Measurements from ENCODE around the gene PPFIA3.

GRCh38 chr19:49168421-49168820, 49.1 kb downstream of the PPFIA3 start:
- TF ChIP-seq CTCF (IDR thresholded peaks at IDR 0.05; ENCODE audit: low read depth, low read length, missing input control) (no peak), TAF1 (conservative IDR thresholded peaks at IDR 0.05) (no peak), GABPA (IDR thresholded peaks at IDR 0.05 in 1 of 2, conservative IDR thresholded peaks at IDR 0.05 in 1 of 2) (no peak), MAX (IDR thresholded peaks at IDR 0.05) (no peak), YY1 (IDR thresholded peaks at IDR 0.05) (no peak), REST (IDR thresholded peaks at IDR 0.05) (no peak), RAD21 (IDR thresholded peaks at IDR 0.05) (no peak), JUND (IDR thresholded peaks at IDR 0.05) (no peak)

All from liver (tissue), 3 donors.